GM12878 (cell line): ENCODE data around the gene UTP3. TPM values are rescaled to one million over a fixed set of nuclear protein-coding genes. Genes with fewer than 3 reads are reported as not detected.
A peak's percentile ranks its signal among the peaks of the same experiment; 100 is the strongest.

Source experiments
- ATAC-seq: fragments of 200-7000 bp; cut with Tn5 transposase; 3 replicates; pipeline ENCODE4 v1.9.1; 2020; ENCODE audit warnings: mild to moderate bottlenecking, moderate library complexity
- BruUV-seq: library from RNA; stranded (reverse); fragments of 400-500 nt; replicated peaks from 2 replicates; lab custom pipeline; 2021; lab: Mats Ljungman, UMichigan
- CTCF ChIA-PET: fragments of 300-600 bp; sonication (Branson Sonifier 250); formaldehyde crosslinking; extraction: SDS; loops from one replicate; lab custom pipeline; 2021; ENCODE audit warnings: inconsistent platforms; lab: Yijun Ruan, JAX
- POLR2A ChIA-PET: fragments of 350-600 bp; formaldehyde crosslinking; extraction: SDS; loops from one replicate; lab custom pipeline; 2021; ENCODE audit warnings: inconsistent platforms; lab: Charles Lee
- RAD21 ChIA-PET: fragments of 300-600 bp; sonication (Branson Sonifier 250); formaldehyde crosslinking; loops from one replicate; lab custom pipeline; 2023; ENCODE audit warnings: antibody characterized with exemption; ENCODE audit not compliant: unreplicated experiment; lab: Charles Lee
- SMC1A ChIA-PET: fragments of 300-600 bp; sonication (Branson Sonifier 250); formaldehyde crosslinking; loops from one replicate; lab custom pipeline; 2023; ENCODE audit not compliant: unreplicated experiment, uncharacterized antibody; lab: Charles Lee
- DNase-seq: peaks from one replicate; pipeline ENCODE4 v3.0.0-alpha.2; 2011; ENCODE audit warnings: low read depth, low spot score
- FAIRE-seq: peaks from 3 replicates; lab custom pipeline; 2011; peaks lifted over from hg19 to GRCh38; lab: Jason Lieb, UNC
- H2AFZ ChIP-seq: 2 replicates; pipeline ENCODE4 v1.6.0; 2011; ENCODE audit warnings: low read depth, low read length, control low read depth; ENCODE audit not compliant: control insufficient read depth
- H3K27ac ChIP-seq: 2 replicates; pipeline ENCODE4 v1.5.1; 2011; ENCODE audit warnings: control low read depth; ENCODE audit not compliant: control insufficient read depth, insufficient read depth
- H3K27me3 ChIP-seq, 2 experiments: replicated peaks in 1 of 2; 2 replicates each; pipeline versions ENCODE4 v1.6.0 to v1.6.1; 2011; ENCODE audit warnings: low read length in 1 of 2; ENCODE audit not compliant: control insufficient read depth in 2 of 2, insufficient read depth in 2 of 2
- H3K36me3 ChIP-seq, 2 experiments: 2 replicates each; pipeline ENCODE4 v1.5.1; 2011; ENCODE audit warnings: low read length in 1 of 2; ENCODE audit not compliant: control insufficient read depth in 2 of 2, insufficient read depth in 2 of 2
- H3K4me1 ChIP-seq: 2 replicates; pipeline ENCODE4 v1.6.1; 2011; ENCODE audit warnings: mild to moderate bottlenecking, low read length, moderate library complexity, mixed read lengths; ENCODE audit not compliant: control insufficient read depth, insufficient read depth
- H3K4me2 ChIP-seq: 2 replicates; pipeline ENCODE4 v1.6.0; 2011; ENCODE audit warnings: control low read depth; ENCODE audit not compliant: control insufficient read depth, insufficient read depth
- H3K4me3 ChIP-seq: fragments of 200-600 bp; sonication (generic); 2 replicates; pipeline ENCODE4 v1.5.1; 2016
- H3K79me2 ChIP-seq: 2 replicates; pipeline ENCODE4 v1.6.0; 2011; ENCODE audit warnings: low read length; ENCODE audit not compliant: control insufficient read depth, insufficient read depth
- H3K9ac ChIP-seq: 2 replicates; pipeline ENCODE4 v1.8.0; 2011; ENCODE audit warnings: low read length, control low read depth, mixed read lengths; ENCODE audit not compliant: control insufficient read depth, insufficient read depth
- H3K9me3 ChIP-seq: replicated peaks from 3 replicates; pipeline ENCODE4 v1.5.1; 2011; ENCODE audit warnings: mild to moderate bottlenecking, low read length; ENCODE audit not compliant: control insufficient read depth, insufficient read depth
- H4K20me1 ChIP-seq: 2 replicates; pipeline ENCODE4 v1.6.0; 2011; ENCODE audit not compliant: control insufficient read depth, insufficient read depth
- ATF7 ChIP-seq: fragments of 450-650 bp; IDR thresholded peaks from 2 replicates; pipeline ENCODE4 v1.6.1; 2016; ENCODE audit warnings: low read depth, mild to moderate bottlenecking
- FOXM1 ChIP-seq: IDR thresholded peaks from 2 replicates; pipeline ENCODE4 v1.6.1; 2012; ENCODE audit warnings: low read depth, mild to moderate bottlenecking, inconsistent platforms, low read length, moderate library complexity
- MAX ChIP-seq: IDR thresholded peaks from 2 replicates; pipeline ENCODE4 v1.6.1; 2012; ENCODE audit warnings: low read depth, low read length, improper control_type of control experiment
- MEF2A ChIP-seq: IDR thresholded peaks from 2 replicates; pipeline ENCODE4 v1.6.1; 2011; ENCODE audit warnings: low read depth, mild to moderate bottlenecking, low read length, moderate library complexity; ENCODE audit not compliant: insufficient read depth
- MEF2B ChIP-seq: fragments of 450-650 bp; IDR thresholded peaks from 2 replicates; pipeline ENCODE4 v1.6.1; 2018; ENCODE audit warnings: mild to moderate bottlenecking, moderate library complexity; ENCODE audit not compliant: partially characterized antibody, poor library complexity, severe bottlenecking
- MTA2 ChIP-seq: fragments of 450-650 bp; IDR thresholded peaks from 2 replicates; pipeline ENCODE4 v1.6.1; 2016; ENCODE audit warnings: low read depth, mild to moderate bottlenecking, moderate library complexity
- NFIC ChIP-seq: IDR thresholded peaks from 2 replicates; pipeline ENCODE4 v1.6.1; 2012; ENCODE audit warnings: low read depth, mild to moderate bottlenecking, inconsistent platforms, low read length, moderate library complexity
- PKNOX1 ChIP-seq: fragments of 450-650 bp; IDR thresholded peaks from 2 replicates; pipeline ENCODE4 v1.6.1; 2016; ENCODE audit warnings: mild to moderate bottlenecking
- POLR2A ChIP-seq: IDR thresholded peaks from 2 replicates; pipeline ENCODE4 v1.6.1; 2011; ENCODE audit warnings: low read depth, mild to moderate bottlenecking, low read length
- POLR2AphosphoS5 ChIP-seq: IDR thresholded peaks from 2 replicates; pipeline ENCODE4 v1.6.1; 2011; ENCODE audit warnings: mild to moderate bottlenecking, low read length, inconsistent platforms
- RUNX3 ChIP-seq: IDR thresholded peaks from 2 replicates; pipeline ENCODE4 v1.6.1; 2012; ENCODE audit warnings: low read length, inconsistent platforms
- in situ Hi-C: fragments of 300-500 bp; cut with MboI; formaldehyde crosslinking; loops from 9 replicates; pipeline ENCODE4 v1.14.3; 2018; ENCODE audit warnings: mixed read lengths
- intact Hi-C: fragments of 100-400 bp; cut with micrococcal nuclease; formaldehyde crosslinking; loops from one replicate; pipeline ENCODE4 v1.14.2; 2022; ENCODE audit not compliant: unreplicated experiment
- polyA plus RNA-seq, 11 experiments: library from polyadenylated mRNA; depleted of rRNA in 4 of 11; unstranded in 6 of 11; stranded (reverse) in 5 of 11; fragments of >200 nt; fragmentation: Nextera tagmentation in 4 of 11; fragmentation: Illumina TruSeq in 1 of 11; extraction: Ambion mirVana in 4 of 11; extraction: Trizol in 1 of 11; gene quantifications; 1 replicate in 1 of 11; 2 replicates in 10 of 11; pipeline versions ENCODE4 v1.2.1 to v1.2.3, GENCODE V29; 2011 to 2016; ENCODE audit warnings: inconsistent platforms in 2 of 11, missing spikeins in 2 of 11, low read depth in 1 of 11
- total RNA-seq, 4 experiments: library from RNA; depleted of rRNA in 3 of 4; stranded (reverse); fragments of >200 nt in 3 of 4; fragmentation: Illumina TruSeq in 1 of 4; extraction: Trizol in 1 of 4; gene quantifications; 2 replicates each; pipeline versions ENCODE4 v1.2.1 to v1.2.3, GENCODE V29; 2013 to 2021
- TF ChIP-seq, protein P1 (sequence below): fragments of 450-650 bp; IDR thresholded peaks from 2 replicates; pipeline ENCODE4 v1.6.1; 2017; ENCODE audit warnings: mild to moderate bottlenecking, low read depth, inconsistent platforms; ENCODE audit not compliant: poor library complexity, severe bottlenecking
- TF ChIP-seq, protein P2 (sequence below): IDR thresholded peaks from 2 replicates; pipeline ENCODE4 v1.6.1; 2011; ENCODE audit warnings: borderline replicate concordance, low read depth, mild to moderate bottlenecking, moderate library complexity, low read length; ENCODE audit not compliant: insufficient read depth, poor library complexity, severe bottlenecking
- TF ChIP-seq, protein P3 (sequence below): IDR thresholded peaks from 2 replicates; pipeline ENCODE4 v1.6.1; 2012; ENCODE audit warnings: low read length, inconsistent platforms

The UTP3 gene
- total and polyA plus RNA-seq, 10 of the 15 experiments (the other 5 are each of a cell fraction or from before 2014, with no cell fraction given) = 15.8 to 60.7 (median 22.5) TPM

- in situ Hi-C loops (loop anchor here (25.0 kb wide), 1 partner anchor 1619 kb away; no protein-coding TSS in a partner anchor), intact Hi-C loops (loop anchor here (10.0 kb wide), 1 partner anchor 313 kb away; the partner anchor contains the start of gene DCK)
- CTCF ChIA-PET = interaction anchor here (0.6 to 2.8 kb wide), 6 partner anchors 10 to 55 kb away, joined by 3 to 25 read pairs (median 4); partner anchors contain the start of gene JCHAIN
- Histone ChIP-seq H3K4me3 (no peak overlapping the region), H3K9ac (no peak overlapping the region), H3K27ac (peak overlapping the region; percentile 74; the same call in 1 of the 2 replicates), H4K20me1 (no peaks in the 10 kb centered on the region), H3K36me3 (no peaks in the 10 kb centered on the region), H3K9me3 (no peaks in the 10 kb centered on the region), H2AFZ (no peak overlapping the region), H3K4me2 (peak overlapping the region; percentile 7; the same call in 1 of the 2 replicates), H3K4me1 (peaks cover 43% of the 10 kb centered on the region), H3K79me2 (no peaks in the 10 kb centered on the region; the same call in 1 of the 2 replicates), H3K27me3 (no peaks in the 10 kb centered on the region)
- FAIRE-seq = no peak
- no TSS peak for BruUV-seq
- no peak for DNase-seq
- RAD21 ChIA-PET = interaction anchor here (1.0 to 3.5 kb wide), 6 partner anchors 10 to 249 kb away, joined by 3 to 24 read pairs (median 4); partner anchors contain the start of gene JCHAIN
- POLR2A ChIA-PET = interaction anchor here (0.6 to 1.5 kb wide), 5 partner anchors 11 to 53 kb away, joined by 3 to 5 read pairs (median 3); no protein-coding TSS in a partner anchor
- SMC1A ChIA-PET = interaction anchor here (1.3 to 12.8 kb wide), 8 partner anchors 9 to 74 kb away, joined by 3 to 170 read pairs (median 6); partner anchors contain the start of gene JCHAIN
- peak; percentile 41 for ATAC-seq
- TF ChIP-seq MEF2A = peak; percentile 96
- TF ChIP-seq ATF7 = peak; percentile 51; the same call in 1 of the 2 replicates
- TF ChIP-seq POLR2A = no peak
- peak; percentile 79; the same call in 1 of the 2 replicates for TF ChIP-seq FOXM1
- TF ChIP-seq MEF2B = peak; percentile 91
- no peak for TF ChIP-seq POLR2AphosphoS5
- TF ChIP-seq, protein P1, sequence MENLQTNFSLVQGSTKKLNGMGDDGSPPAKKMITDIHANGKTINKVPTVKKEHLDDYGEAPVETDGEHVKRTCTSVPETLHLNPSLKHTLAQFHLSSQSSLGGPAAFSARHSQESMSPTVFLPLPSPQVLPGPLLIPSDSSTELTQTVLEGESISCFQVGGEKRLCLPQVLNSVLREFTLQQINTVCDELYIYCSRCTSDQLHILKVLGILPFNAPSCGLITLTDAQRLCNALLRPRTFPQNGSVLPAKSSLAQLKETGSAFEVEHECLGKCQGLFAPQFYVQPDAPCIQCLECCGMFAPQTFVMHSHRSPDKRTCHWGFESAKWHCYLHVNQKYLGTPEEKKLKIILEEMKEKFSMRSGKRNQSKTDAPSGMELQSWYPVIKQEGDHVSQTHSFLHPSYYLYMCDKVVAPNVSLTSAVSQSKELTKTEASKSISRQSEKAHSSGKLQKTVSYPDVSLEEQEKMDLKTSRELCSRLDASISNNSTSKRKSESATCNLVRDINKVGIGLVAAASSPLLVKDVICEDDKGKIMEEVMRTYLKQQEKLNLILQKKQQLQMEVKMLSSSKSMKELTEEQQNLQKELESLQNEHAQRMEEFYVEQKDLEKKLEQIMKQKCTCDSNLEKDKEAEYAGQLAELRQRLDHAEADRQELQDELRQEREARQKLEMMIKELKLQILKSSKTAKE = peak; percentile 21
- TF ChIP-seq RUNX3 = peak; percentile 64; the same call in 1 of the 2 replicates
- peak; percentile 18; the same call in 1 of the 2 replicates for TF ChIP-seq PKNOX1
- peak; percentile 83 for TF ChIP-seq NFIC
- 0 out of 2 replicates have a peak, but pooled peaks have one; percentile 17 for TF ChIP-seq MTA2
- TF ChIP-seq, protein P2, sequence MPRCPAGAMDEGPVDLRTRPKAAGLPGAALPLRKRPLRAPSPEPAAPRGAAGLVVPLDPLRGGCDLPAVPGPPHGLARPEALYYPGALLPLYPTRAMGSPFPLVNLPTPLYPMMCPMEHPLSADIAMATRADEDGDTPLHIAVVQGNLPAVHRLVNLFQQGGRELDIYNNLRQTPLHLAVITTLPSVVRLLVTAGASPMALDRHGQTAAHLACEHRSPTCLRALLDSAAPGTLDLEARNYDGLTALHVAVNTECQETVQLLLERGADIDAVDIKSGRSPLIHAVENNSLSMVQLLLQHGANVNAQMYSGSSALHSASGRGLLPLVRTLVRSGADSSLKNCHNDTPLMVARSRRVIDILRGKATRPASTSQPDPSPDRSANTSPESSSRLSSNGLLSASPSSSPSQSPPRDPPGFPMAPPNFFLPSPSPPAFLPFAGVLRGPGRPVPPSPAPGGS = no peak
- TF ChIP-seq, protein P3, sequence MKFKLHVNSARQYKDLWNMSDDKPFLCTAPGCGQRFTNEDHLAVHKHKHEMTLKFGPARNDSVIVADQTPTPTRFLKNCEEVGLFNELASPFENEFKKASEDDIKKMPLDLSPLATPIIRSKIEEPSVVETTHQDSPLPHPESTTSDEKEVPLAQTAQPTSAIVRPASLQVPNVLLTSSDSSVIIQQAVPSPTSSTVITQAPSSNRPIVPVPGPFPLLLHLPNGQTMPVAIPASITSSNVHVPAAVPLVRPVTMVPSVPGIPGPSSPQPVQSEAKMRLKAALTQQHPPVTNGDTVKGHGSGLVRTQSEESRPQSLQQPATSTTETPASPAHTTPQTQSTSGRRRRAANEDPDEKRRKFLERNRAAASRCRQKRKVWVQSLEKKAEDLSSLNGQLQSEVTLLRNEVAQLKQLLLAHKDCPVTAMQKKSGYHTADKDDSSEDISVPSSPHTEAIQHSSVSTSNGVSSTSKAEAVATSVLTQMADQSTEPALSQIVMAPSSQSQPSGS = peak; percentile 70; the same call in 1 of the 2 replicates
- TF ChIP-seq MAX = no peak
These were observed 6.6 kb upstream of the UTP3 start for GRCh38 chr4:70681704-70682103.
